ENCODE measurements around the gene SLC28A2.

The SLC28A2 gene

GRCh38 chr15:45224621-45225217 lies 27.3 kb upstream of the SLC28A2 start:
- DNase-seq (ENCODE audit: low read depth) = no peak
- no peak overlapping the region for H3K4me3 ChIP-seq (ENCODE audit: low read depth, low read length)
- no peak for TF ChIP-seq CTCF (IDR thresholded peaks at IDR 0.05; ENCODE audit: control insufficient read depth, extremely low read depth, insufficient read depth)

DNA sequence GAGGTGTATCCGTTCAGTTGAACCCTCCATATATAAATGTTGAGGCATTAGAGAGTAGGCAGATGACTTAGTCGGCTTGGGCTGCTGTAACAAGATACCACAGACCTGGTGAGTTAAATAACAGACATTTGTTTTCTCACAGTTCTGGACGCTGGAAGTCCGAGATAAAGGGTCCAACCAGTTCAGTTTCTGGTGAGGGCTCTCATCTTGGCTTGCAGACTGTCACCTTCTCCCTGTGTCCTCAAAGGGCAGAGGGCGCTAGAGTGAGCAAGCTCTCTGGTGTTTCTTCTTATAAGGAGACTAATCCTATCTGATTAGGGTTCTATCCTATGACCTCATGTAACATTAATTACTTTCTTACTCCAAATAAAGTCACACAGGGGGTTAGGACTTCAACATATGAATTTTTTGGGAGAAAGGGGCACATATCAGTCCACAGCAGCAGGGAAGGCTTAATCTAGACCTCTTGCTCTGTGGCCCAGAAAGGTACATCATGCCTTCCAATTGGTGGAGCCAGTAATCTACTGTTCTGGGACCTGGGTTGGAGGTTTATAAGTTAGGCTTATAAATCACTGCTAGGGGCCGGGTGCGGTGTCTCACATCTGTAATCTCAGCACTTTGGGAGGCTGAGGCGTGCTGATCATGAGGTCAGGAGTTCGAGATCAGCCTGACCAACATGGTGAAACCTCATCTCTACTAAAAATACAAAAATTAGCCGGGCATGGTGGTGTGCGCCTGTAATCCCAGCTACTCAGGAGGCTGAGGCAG lies 26.3 kb upstream of the SLC28A2 start:
- H3K4me3 ChIP-seq (ENCODE audit: low read depth, low read length) = no peak overlapping the region
- no peak for TF ChIP-seq CTCF (IDR thresholded peaks at IDR 0.05; ENCODE audit: control insufficient read depth, extremely low read depth, insufficient read depth)
- no peak for DNase-seq (ENCODE audit: low read depth)

DNA sequence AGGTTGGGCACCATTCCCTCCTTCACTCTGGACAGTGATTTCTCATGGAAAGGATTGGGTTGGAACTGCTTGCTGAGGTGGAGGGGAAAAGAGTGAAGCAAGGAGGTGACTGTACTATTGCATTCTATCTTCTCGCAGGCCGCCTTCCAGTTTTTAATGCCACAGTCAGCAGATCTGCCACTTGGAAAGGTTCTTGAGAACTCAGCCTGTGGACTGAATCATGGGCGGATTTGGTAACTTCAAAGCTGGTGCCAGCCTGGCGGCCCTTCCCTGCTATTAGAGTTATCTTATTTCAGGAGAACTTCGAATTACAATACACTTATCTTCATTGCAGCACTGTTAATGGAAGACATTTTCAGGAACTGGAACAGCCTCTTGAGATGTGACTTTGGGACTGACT lies 23.1 kb upstream of the SLC28A2 start:
- no peak overlapping the region for H3K4me3 ChIP-seq (ENCODE audit: low read depth, low read length)
- no peak for DNase-seq (ENCODE audit: low read depth)
- TF ChIP-seq CTCF (IDR thresholded peaks at IDR 0.05; ENCODE audit: control insufficient read depth, extremely low read depth, insufficient read depth) = no peak

DNA sequence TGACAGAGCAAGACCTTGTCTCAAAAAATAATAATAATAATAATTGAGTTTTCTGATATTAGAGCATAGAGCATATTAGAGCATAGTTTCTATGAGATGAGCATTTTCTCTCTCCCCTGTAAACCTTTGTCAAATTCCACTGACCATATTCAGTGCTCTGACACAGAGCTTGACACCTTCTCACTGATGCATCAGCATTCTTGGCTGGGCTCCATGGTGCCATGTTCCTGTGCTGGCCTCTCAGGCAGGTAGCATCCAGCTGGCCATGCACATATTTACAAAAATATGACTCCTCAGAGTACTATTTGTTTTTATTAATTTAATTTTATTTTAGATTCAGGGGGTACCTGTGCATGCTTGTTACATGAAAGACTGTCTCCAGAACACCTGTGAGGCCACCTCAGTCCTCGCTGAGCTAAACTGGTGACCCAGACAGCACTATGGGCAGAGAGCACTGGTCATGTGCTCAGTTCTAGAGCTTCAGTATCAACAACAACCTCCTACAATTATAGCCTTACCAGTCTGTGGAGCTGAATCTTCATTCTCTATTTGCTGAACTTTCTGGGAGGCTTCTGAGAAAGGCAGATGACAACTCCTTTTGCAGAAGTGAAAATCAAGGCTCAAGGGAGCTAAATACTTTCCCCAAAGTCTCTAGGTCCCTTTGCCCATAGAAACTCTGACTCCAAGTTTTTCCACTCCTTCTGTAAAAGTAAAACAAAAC lies 21.6 kb upstream of the SLC28A2 start:
- no peak for TF ChIP-seq CTCF (IDR thresholded peaks at IDR 0.05; ENCODE audit: control insufficient read depth, extremely low read depth, insufficient read depth)
- H3K4me3 ChIP-seq (ENCODE audit: low read depth, low read length) = no peak overlapping the region
- DNase-seq (ENCODE audit: low read depth) = no peak

DNA sequence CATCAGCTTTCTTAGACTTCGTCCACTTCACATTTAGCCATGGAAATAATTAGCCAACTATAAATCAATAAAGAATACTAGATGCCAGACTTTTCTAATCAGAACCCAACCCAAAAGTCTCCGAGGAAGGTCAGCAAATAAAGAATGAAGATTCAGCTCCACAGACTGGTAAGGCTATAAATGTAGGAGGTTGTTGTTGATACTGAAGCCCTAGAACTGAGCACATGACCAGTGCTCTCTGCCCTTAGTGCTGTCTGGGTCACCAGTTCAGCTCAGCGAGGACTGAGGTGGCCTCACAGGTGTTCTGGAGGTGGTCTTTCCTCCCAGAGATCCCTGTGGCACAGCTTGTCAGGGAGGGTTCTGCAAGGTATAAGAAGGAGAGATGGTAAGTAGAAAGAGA lies 20.9 kb upstream of the SLC28A2 start:
- no peak for DNase-seq (ENCODE audit: low read depth)
- TF ChIP-seq CTCF (IDR thresholded peaks at IDR 0.05; ENCODE audit: control insufficient read depth, extremely low read depth, insufficient read depth) = no peak
- no peak overlapping the region for H3K4me3 ChIP-seq (ENCODE audit: low read depth, low read length)

- H3K4me3 ChIP-seq (ENCODE audit: low read depth, low read length) = no peak overlapping the region
- no peak for TF ChIP-seq CTCF (IDR thresholded peaks at IDR 0.05; ENCODE audit: control insufficient read depth, extremely low read depth, insufficient read depth)
- DNase-seq (ENCODE audit: low read depth) = no peak
These were observed 20.0 kb upstream of the SLC28A2 start for GRCh38 chr15:45231864-45232562.
